Cardiac muscle cell (in vitro differentiated cells and primary cell): Measurements from ENCODE around the gene DLG5. TPM values are rescaled to one million over a fixed set of nuclear protein-coding genes. Genes with fewer than 3 reads are reported as not detected.

Experiments
- DNase-seq, 2 donors: peaks; one replicate each; pipeline versions ENCODE4 v3.0.0 to v3.0.0-alpha.2; 2010 to 2017; ENCODE audit warnings: low read depth in 1 of 2, low spot score in 1 of 2
- H3K27ac ChIP-seq: fragments of 200-600 bp; sonication (generic); 2 replicates; pipeline ENCODE4 v1.5.1; 2016
- H3K27me3 ChIP-seq: fragments of 200-600 bp; sonication (generic); 2 replicates; pipeline ENCODE4 v1.6.0; 2016; ENCODE audit warnings: control low read depth
- H3K36me3 ChIP-seq: fragments of 200-600 bp; sonication (generic); 2 replicates; pipeline ENCODE4 v1.5.1; 2016; ENCODE audit warnings: control low read depth
- H3K4me1 ChIP-seq: fragments of 200-600 bp; sonication (generic); 2 replicates; pipeline ENCODE4 v1.8.1; 2017; ENCODE audit warnings: low read depth, mild to moderate bottlenecking, mixed run types
- H3K4me3 ChIP-seq: fragments of 200-600 bp; sonication (generic); 2 replicates; pipeline ENCODE4 v1.5.1; 2016; ENCODE audit warnings: mild to moderate bottlenecking
- H3K9me3 ChIP-seq: fragments of 200-600 bp; sonication (generic); 2 replicates; pipeline ENCODE4 v1.5.1; 2017; ENCODE audit warnings: low read depth, mild to moderate bottlenecking, control low read depth
- CTCF ChIP-seq: IDR thresholded peaks from 2 replicates; pipeline ENCODE4 v1.5.1; 2012; ENCODE audit warnings: low read depth, mild to moderate bottlenecking, low read length
- polyA plus RNA-seq: library from polyadenylated mRNA; unstranded; fragments of >200 nt; fragmentation: Nextera tagmentation; extraction: Ambion mirVana; gene quantifications from 2 replicates; pipeline ENCODE4 v1.2.1, GENCODE V29; 2016
- total RNA-seq: library from RNA; depleted of rRNA; stranded (reverse); fragments of >200 nt; gene quantifications from 2 replicates; pipeline ENCODE4 v1.2.3, GENCODE V29; 2016

The DLG5 gene
- total and polyA plus RNA-seq, 2 experiments from 2014 or later, result 20.3 to 64.4 TPM

- Histone ChIP-seq H3K4me3 (no peak overlapping the region), H3K36me3 (no peaks in the 10 kb centered on the region)
Measured at GRCh38 chr10:77902159-77902558, 24.4 kb downstream of the DLG5 start.

GRCh38 chr10:77901743-77902142 is 24.8 kb downstream of the DLG5 start:
- no peaks in the 10 kb centered on the region for H3K9me3 ChIP-seq
- no peak for DNase-seq
- no peak overlapping the region for H3K27ac ChIP-seq
- peaks cover 22% of the 10 kb centered on the region for H3K4me1 ChIP-seq
- no peaks in the 10 kb centered on the region for H3K36me3 ChIP-seq
- no peak overlapping the region for H3K4me3 ChIP-seq
- H3K27me3 ChIP-seq, result no peaks in the 10 kb centered on the region
- TF ChIP-seq CTCF, result no peak

More at GRCh38 chr10:77902159-77902558, 24.4 kb downstream of the DLG5 start:
- H3K27me3 ChIP-seq, result no peaks in the 10 kb centered on the region
- no peak for DNase-seq
- H3K27ac ChIP-seq, result no peak overlapping the region
- TF ChIP-seq CTCF, result no peak
- H3K9me3 ChIP-seq, result no peaks in the 10 kb centered on the region
- peaks cover 22% of the 10 kb centered on the region for H3K4me1 ChIP-seq

GRCh38 chr10:77899690-77900089 is 26.9 kb downstream of the DLG5 start:
- no peak for DNase-seq
- H3K9me3 ChIP-seq, result no peaks in the 10 kb centered on the region
- peaks cover 22% of the 10 kb centered on the region for H3K4me1 ChIP-seq
- no peaks in the 10 kb centered on the region for H3K36me3 ChIP-seq
- no peak overlapping the region for H3K4me3 ChIP-seq
- no peak for TF ChIP-seq CTCF
- H3K27ac ChIP-seq, result peak overlapping the region; percentile 39
- no peaks in the 10 kb centered on the region for H3K27me3 ChIP-seq

GRCh38 chr10:77899080-77899477 is 27.5 kb downstream of the DLG5 start:
- Histone ChIP-seq H3K9me3 (no peaks in the 10 kb centered on the region), H3K4me3 (no peak overlapping the region), H3K36me3 (no peaks in the 10 kb centered on the region), H3K4me1 (peaks cover 22% of the 10 kb centered on the region), H3K27ac (peak overlapping the region; percentile 15), H3K27me3 (no peaks in the 10 kb centered on the region)
- no peak for TF ChIP-seq CTCF
- peak in 1 of 2 donors; percentile 62 for DNase-seq

- peaks cover 22% of the 10 kb centered on the region for H3K4me1 ChIP-seq
- peak overlapping the region; percentile 15 for H3K27ac ChIP-seq
- no peaks in the 10 kb centered on the region for H3K36me3 ChIP-seq
- DNase-seq, result peak in 1 of 2 donors; percentile 42
- H3K9me3 ChIP-seq, result no peaks in the 10 kb centered on the region
- H3K4me3 ChIP-seq, result no peak overlapping the region
- no peaks in the 10 kb centered on the region for H3K27me3 ChIP-seq
- TF ChIP-seq CTCF, result no peak
Measured at GRCh38 chr10:77898323-77899079, 28.1 kb downstream of the DLG5 start.
